Right lobe of liver (tissue), 6 donors: ENCODE data around the gene ALDH1A3. TPM values are rescaled to one million over a fixed set of nuclear protein-coding genes. Genes with fewer than 3 reads are reported as not detected.
A peak's percentile ranks its signal among the peaks of the same experiment; 100 is the strongest.

Source experiments
- ATAC-seq, 4 donors: fragments of 200-7000 bp; cut with Tn5 transposase; one replicate each; pipeline ENCODE4 v1.9.1; 2020; ENCODE audit warnings: mild to moderate bottlenecking in 4 of 4, moderate library complexity in 4 of 4
- DNase-seq, 3 donors: peaks; one replicate each; pipeline ENCODE4 v3.0.0-alpha.2; 2020
- H3K27ac ChIP-seq, 3 donors: fragments of 200-600 bp; one replicate each; pipeline ENCODE4 v1.8.0; 2022
- H3K27me3 ChIP-seq, 2 donors: fragments of 200-600 bp; one replicate each; pipeline ENCODE4 v1.8.0; 2022
- H3K36me3 ChIP-seq, 4 donors: fragments of 200-600 bp; sonication (generic) in 1 of 4; one replicate each; pipeline versions ENCODE4 v1.5.1 to v1.8.0; 2017 to 2022; ENCODE audit warnings: control low read depth in 1 of 4
- H3K4me1 ChIP-seq, 4 donors: fragments of 200-600 bp; sonication (generic) in 1 of 4; one replicate each; pipeline versions ENCODE4 v1.5.1 to v1.8.0; 2017 to 2022; ENCODE audit warnings: control low read depth in 1 of 4
- H3K4me3 ChIP-seq, 3 donors: fragments of 200-600 bp; one replicate each; pipeline ENCODE4 v1.8.0; 2022
- H3K9me3 ChIP-seq, 4 donors: fragments of 200-600 bp; sonication (generic) in 1 of 4; one replicate each; pipeline versions ENCODE4 v1.5.1 to v1.8.0; 2017 to 2022; ENCODE audit warnings: control low read depth in 1 of 4
- CTCF ChIP-seq, 4 donors: fragments of 200-600 bp in 3 of 4; fragments of 450-650 bp in 1 of 4; IDR thresholded peaks; one replicate each; pipeline versions ENCODE4 v1.5.1 to v1.8.0; 2016 to 2022; ENCODE audit warnings: antibody characterized with exemption in 4 of 4, mild to moderate bottlenecking in 2 of 4
- POLR2A ChIP-seq: fragments of 450-650 bp; IDR thresholded peaks from one replicate; pipeline ENCODE4 v1.6.1; 2017; ENCODE audit warnings: antibody characterized with exemption, mild to moderate bottlenecking
- WGBS: methylation state at CpG from one replicate; pipeline ENCODE4 v1.1.6; 2018; ENCODE audit warnings: low coverage, low lambda C conversion rate; ENCODE audit not compliant: insufficient coverage; ENCODE audit errors: missing lambda C conversion rate; 5-methylcytosine and 5-hydroxymethylcytosine counted together
- intact Hi-C, 2 donors: fragments of 100-400 bp; cut with DNase I; formaldehyde crosslinking; loops; one replicate each; pipeline versions ENCODE4 v1.11.2 to v1.14.1; 2022
- total RNA-seq, 6 experiments: library from RNA; depleted of rRNA in 2 of 6; stranded (reverse); fragments of >200 nt in 2 of 6; fragmentation: NEBNext Ultra II Directional in 3 of 6; extraction: Animal tissue kit (Norgen Biotek cat#: 25700) in 3 of 6; gene quantifications; one replicate each; pipeline versions ENCODE4 v1.1.0 to v1.2.4, GENCODE V29; 2016 to 2023
- donor health status: DM: no; HTN: yes; CAD: no.
- donor health status: DM: no; HTN: no; CAD: no.
- donor health status: DM: no; HTN: no; CAD: no.
- donor health status: DM: no; HTN: yes; CAD: no.
- donor health status: DM: no; HTN: yes; CAD: no.

ALDH1A3 gene
- total RNA-seq, 6 experiments from 2014 or later, result 1.6 to 7.8 (median 4.2) TPM

GRCh38 chr15:100873029-100873677, 6.5 kb upstream of the ALDH1A3 start:
- 16% methylated on average over 2 of the region's 2 CpGs for WGBS
- no peak for TF ChIP-seq POLR2A
- peak; percentile 89 to 98 (median 91) for TF ChIP-seq CTCF (IDR thresholded peaks at IDR 0.05)
- Histone ChIP-seq H3K4me1 (no peaks in the 10 kb centered on the region), H3K27me3 (peaks cover 0 to 7% of the 10 kb centered on the region in 2 donors), H3K9me3 (no peaks in the 10 kb centered on the region), H3K27ac (no peak overlapping the region), H3K36me3 (no peaks in the 10 kb centered on the region), H3K4me3 (no peak overlapping the region)
- ATAC-seq (peak; percentile 88 to 98 (median 94)), DNase-seq (peak in 1 of 3 donors; percentile 70)
- intact Hi-C loops, result loop anchor here in 1 of 2 donors (10.0 kb wide), 2 partner anchors 208 to 238 kb away; no protein-coding TSS in a partner anchor

- TF ChIP-seq CTCF (IDR thresholded peaks at IDR 0.05) (no peak), POLR2A (no peak)
- peaks cover 0 to 8% of the 10 kb centered on the region in 2 donors for H3K27me3 ChIP-seq
- ATAC-seq (no peak), DNase-seq (no peak)
- no peaks in the 10 kb centered on the region for H3K9me3 ChIP-seq
- no peak overlapping the region for H3K4me3 ChIP-seq
- H3K4me1 ChIP-seq, result peaks cover 0 to 12% (median 0%) of the 10 kb centered on the region in 4 donors
- intact Hi-C loops, result loop anchor here in 1 of 2 donors (10.0 kb wide), 2 partner anchors 211 to 241 kb away; no protein-coding TSS in a partner anchor
- 60% methylated on average over 1 of the region's 2 CpGs for WGBS
- no peak overlapping the region for H3K27ac ChIP-seq
- no peaks in the 10 kb centered on the region for H3K36me3 ChIP-seq
Observed at GRCh38 chr15:100875495-100875894, 4.1 kb upstream of the ALDH1A3 start.

- no peak for TF ChIP-seq CTCF (IDR thresholded peaks at IDR 0.05)
- no peak for TF ChIP-seq POLR2A
- intact Hi-C loops, result loop anchor here in 1 of 2 donors (10.0 kb wide), 2 partner anchors 211 to 241 kb away; no protein-coding TSS in a partner anchor
- DNase-seq (no peak), ATAC-seq (no peak)
- Histone ChIP-seq H3K27ac (no peak overlapping the region), H3K4me1 (peaks cover 0 to 12% (median 0%) of the 10 kb centered on the region in 4 donors), H3K9me3 (no peaks in the 10 kb centered on the region), H3K27me3 (peaks cover 0 to 13% of the 10 kb centered on the region in 2 donors), H3K4me3 (no peak overlapping the region), H3K36me3 (no peaks in the 10 kb centered on the region)
- WGBS, result 82% methylated on average over 4 of the region's 7 CpGs
Observed at GRCh38 chr15:100875976-100876375, 3.7 kb upstream of the ALDH1A3 start.

- Histone ChIP-seq H3K9me3 (no peaks in the 10 kb centered on the region), H3K36me3 (no peaks in the 10 kb centered on the region), H3K27ac (no peak overlapping the region), H3K4me1 (peaks cover 0 to 12% (median 0%) of the 10 kb centered on the region in 4 donors), H3K4me3 (no peak overlapping the region), H3K27me3 (peaks cover 0 to 25% of the 10 kb centered on the region in 2 donors)
- TF ChIP-seq CTCF (IDR thresholded peaks at IDR 0.05) (no peak), POLR2A (no peak)
- no peak for ATAC-seq
- intact Hi-C loops, result loop anchor here in 1 of 2 donors (10.0 kb wide), 2 partner anchors 213 to 243 kb away; no protein-coding TSS in a partner anchor
- WGBS, result 56% methylated on average over 4 of the region's 10 CpGs
- no peak for DNase-seq
Observed at GRCh38 chr15:100877551-100877950, 2.1 kb upstream of the ALDH1A3 start.
